Keratinocyte (primary cell): Measurements from ENCODE around the gene P2RX7. TPM values are rescaled to one million over a fixed set of nuclear protein-coding genes. Genes with fewer than 3 reads are reported as not detected.
A peak's percentile ranks its signal among the peaks of the same experiment; 100 is the strongest.

Experiments used
- DNase-seq: peaks from one replicate; pipeline ENCODE4 v3.0.0-alpha.2; 2011; ENCODE audit warnings: low read depth, missing footprints, low spot score
- FAIRE-seq: peaks from 2 replicates; lab custom pipeline; 2011; peaks lifted over from hg19 to GRCh38; lab: Jason Lieb, UNC
- H2AFZ ChIP-seq: 2 replicates; pipeline ENCODE4 v1.6.0; 2012; ENCODE audit warnings: low read length, control low read depth, inconsistent platforms; ENCODE audit not compliant: control insufficient read depth
- H3K27ac ChIP-seq: 2 replicates; pipeline ENCODE4 v1.5.1; 2011; ENCODE audit warnings: low read length; ENCODE audit not compliant: control insufficient read depth, insufficient read depth
- H3K27me3 ChIP-seq: 3 replicates; pipeline ENCODE4 v1.6.0; 2011; ENCODE audit warnings: low read length; ENCODE audit not compliant: control insufficient read depth, insufficient read depth; ENCODE audit errors: extremely low read depth
- H3K36me3 ChIP-seq, 2 experiments: 2 replicates in 1 of 2; 3 replicates in 1 of 2; pipeline ENCODE4 v1.5.1; 2011; ENCODE audit warnings: low read length in 2 of 2, mild to moderate bottlenecking in 1 of 2; ENCODE audit not compliant: control insufficient read depth in 2 of 2, insufficient read depth in 2 of 2; ENCODE audit errors: extremely low read depth in 1 of 2
- H3K4me1 ChIP-seq: 3 replicates; pipeline ENCODE4 v1.5.1; 2011; ENCODE audit warnings: low read length; ENCODE audit not compliant: control insufficient read depth, insufficient read depth; ENCODE audit errors: extremely low read depth
- H3K4me2 ChIP-seq: 3 replicates; pipeline ENCODE4 v1.6.0; 2011; ENCODE audit warnings: low read depth, low read length; ENCODE audit not compliant: control insufficient read depth, insufficient read depth; ENCODE audit errors: extremely low read depth
- H3K4me3 ChIP-seq, 3 experiments: fragments of 200-600 bp in 1 of 3; sonication (generic) in 1 of 3; 2 replicates in 2 of 3; 3 replicates in 1 of 3; pipeline ENCODE4 v1.5.1; 2011 to 2016; ENCODE audit warnings: low read length in 3 of 3, mild to moderate bottlenecking in 3 of 3, control low read depth in 2 of 3, inconsistent platforms in 1 of 3, low read depth in 1 of 3, mixed read lengths in 1 of 3, mixed run types in 1 of 3, moderate library complexity in 1 of 3; ENCODE audit not compliant: control insufficient read depth in 2 of 3, insufficient read depth in 2 of 3; ENCODE audit errors: extremely low read depth in 1 of 3
- H3K79me2 ChIP-seq: 2 replicates; pipeline ENCODE4 v1.6.0; 2012; ENCODE audit warnings: low read length; ENCODE audit not compliant: control insufficient read depth, insufficient read depth
- H3K9ac ChIP-seq: 3 replicates; pipeline ENCODE4 v1.6.0; 2011; ENCODE audit warnings: low read length; ENCODE audit not compliant: control insufficient read depth, insufficient read depth; ENCODE audit errors: extremely low read depth
- H3K9me1 ChIP-seq: 3 replicates; pipeline ENCODE4 v1.6.0; 2011; ENCODE audit warnings: low read length; ENCODE audit not compliant: control insufficient read depth, insufficient read depth; ENCODE audit errors: extremely low read depth
- H3K9me3 ChIP-seq: 2 replicates; pipeline ENCODE4 v1.5.1; 2012; ENCODE audit warnings: low read depth, low read length; ENCODE audit not compliant: control insufficient read depth
- H4K20me1 ChIP-seq: 3 replicates; pipeline ENCODE4 v1.6.0; 2011; ENCODE audit warnings: low read length; ENCODE audit not compliant: control insufficient read depth, insufficient read depth; ENCODE audit errors: extremely low read depth
- CTCF ChIP-seq, 3 experiments: IDR thresholded peaks in 1 of 3; conservative IDR thresholded peaks in 1 of 3; optimal IDR thresholded peaks in 1 of 3; 2 replicates in 2 of 3; 3 replicates in 1 of 3; pipeline versions ENCODE3 to v1.5.1; 2011; ENCODE audit warnings: low read length in 3 of 3, mild to moderate bottlenecking in 3 of 3, moderate library complexity in 2 of 3, control low read depth in 1 of 3, inconsistent platforms in 1 of 3; ENCODE audit not compliant: insufficient read depth in 2 of 3; ENCODE audit errors: extremely low read depth in 1 of 3
- EZH2 ChIP-seq: IDR thresholded peaks from one replicate; pipeline ENCODE4 v1.6.1; 2012; ENCODE audit warnings: inconsistent platforms, mild to moderate bottlenecking, low read length, moderate library complexity
- dilution Hi-C: fragments of 300-500 bp; cut with MboI; formaldehyde crosslinking; loops from one replicate; pipeline ENCODE4 v1.7.0; 2020; ENCODE audit warnings: low sequenced_read_pairs; ENCODE audit not compliant: extremely low pct_ligation_motif_present
- polyA plus RNA-seq, 5 experiments: library from polyadenylated mRNA; depleted of rRNA in 3 of 5; stranded (reverse) in 3 of 5; stranded (forward) in 1 of 5; unstranded in 1 of 5; fragments of >200 nt; gene quantifications; 1 replicate in 1 of 5; 2 replicates in 3 of 5; 3 replicates in 1 of 5; pipeline versions ENCODE4 v1.2.1 to v1.2.3, GENCODE V29; 2011 to 2012; ENCODE audit warnings: missing spikeins in 2 of 5, low read depth in 1 of 5, low replicate concordance in 1 of 5

The P2RX7 gene
- polyA plus RNA-seq, 1 donor (not counting 4 experiments of a cell fraction or from before 2014, with no cell fraction given), result 0.20 TPM

GRCh38 chr12:121110211-121110940, 22.3 kb upstream of the P2RX7 start:
- H4K20me1 ChIP-seq, result no peaks in the 10 kb centered on the region
- H2AFZ ChIP-seq, result no peak overlapping the region
- H3K9me1 ChIP-seq, result no peaks in the 10 kb centered on the region
- no peak for DNase-seq
- H3K79me2 ChIP-seq, result no peaks in the 10 kb centered on the region
- TF ChIP-seq CTCF (optimal IDR thresholded peaks at IDR 0.05 in 1 of 3, IDR thresholded peaks at IDR 0.05 in 1 of 3, conservative IDR thresholded peaks at IDR 0.05 in 1 of 3; ENCODE audit: extremely low read depth in 1 of 3, insufficient read depth in 2 of 3, low read length in 3 of 3), result peak; percentile 86 to 98 (median 93)
- TF ChIP-seq EZH2, result no peak
- no peaks in the 10 kb centered on the region for H3K27me3 ChIP-seq
- peaks cover 4% of the 10 kb centered on the region for H3K4me1 ChIP-seq
- H3K36me3 ChIP-seq, result no peaks in the 10 kb centered on the region
- H3K27ac ChIP-seq, result no peak overlapping the region
- dilution Hi-C loops, result no loop called here
- H3K4me3 ChIP-seq, result no peak overlapping the region
- H3K9me3 ChIP-seq, result no peaks in the 10 kb centered on the region
- H3K9ac ChIP-seq, result no peak overlapping the region
- FAIRE-seq, result peak; percentile 93
- no peak overlapping the region for H3K4me2 ChIP-seq

GRCh38 chr12:121111684-121112083, 21.0 kb upstream of the P2RX7 start:
- Histone ChIP-seq H3K79me2 (no peaks in the 10 kb centered on the region), H3K4me3 (no peak overlapping the region), H3K9me1 (no peaks in the 10 kb centered on the region), H3K36me3 (no peaks in the 10 kb centered on the region), H3K27me3 (no peaks in the 10 kb centered on the region), H4K20me1 (no peaks in the 10 kb centered on the region), H3K27ac (no peak overlapping the region), H3K4me1 (peaks cover 4% of the 10 kb centered on the region), H3K4me2 (no peak overlapping the region), H2AFZ (no peak overlapping the region), H3K9ac (no peak overlapping the region), H3K9me3 (no peaks in the 10 kb centered on the region)
- dilution Hi-C loops, result no loop called here
- TF ChIP-seq EZH2, result no peak
- no peak for TF ChIP-seq CTCF (optimal IDR thresholded peaks at IDR 0.05 in 1 of 3, IDR thresholded peaks at IDR 0.05 in 1 of 3, conservative IDR thresholded peaks at IDR 0.05 in 1 of 3; ENCODE audit: extremely low read depth in 1 of 3, insufficient read depth in 2 of 3, low read length in 3 of 3)
- no peak for DNase-seq
- FAIRE-seq, result no peak
